ENCODE results near the gene METTL3.

DNA sequence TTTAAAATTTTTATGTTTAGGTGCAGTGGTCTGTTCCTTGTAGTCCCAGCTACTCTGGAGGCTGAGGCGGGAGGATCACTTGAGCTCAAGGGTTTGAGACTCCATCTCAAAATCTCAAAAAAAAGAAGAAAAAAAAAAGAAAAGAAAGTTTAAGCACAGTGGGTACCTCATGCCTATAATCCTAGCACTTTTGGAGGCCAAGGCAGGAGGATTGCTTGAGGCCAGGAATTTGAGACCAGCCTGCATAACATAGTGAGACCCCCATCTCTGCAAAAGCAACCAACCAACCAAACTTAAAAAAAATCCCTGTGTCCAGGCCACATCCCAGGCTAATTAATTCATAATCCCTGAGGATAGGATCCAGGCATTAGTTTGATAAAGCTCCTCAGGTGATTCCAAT lies 18.4 kb upstream of the METTL3 start:
- TF ChIP-seq EZH2phosphoT487 (IDR thresholded peaks at IDR 0.05; ENCODE audit: insufficient read depth, low read depth): no peak
- no peak for TF ChIP-seq EZH2 (IDR thresholded peaks at IDR 0.05; ENCODE audit: insufficient read depth, poor library complexity, severe bottlenecking)
